Testis (tissue), 3 donors: ENCODE measurements around the gene NSUN3. TPM values are rescaled to one million over a fixed set of nuclear protein-coding genes. Genes with fewer than 3 reads are reported as not detected.

ENCODE experiments used
- DNase-seq: peaks from one replicate; pipeline ENCODE4 v3.0.0-alpha.2; 2019
- H3K27ac ChIP-seq, 2 donors: fragments of 200-600 bp; sonication (generic); one replicate each; pipeline ENCODE4 v1.5.1; 2019
- H3K27me3 ChIP-seq: fragments of 200-600 bp; sonication (generic); one replicate; pipeline ENCODE4 v1.5.1; 2019
- H3K36me3 ChIP-seq: fragments of 200-600 bp; sonication (generic); one replicate; pipeline ENCODE4 v1.5.1; 2017; ENCODE audit warnings: low read depth; ENCODE audit errors: missing control alignments
- H3K4me1 ChIP-seq: fragments of 200-600 bp; sonication (generic); one replicate; pipeline ENCODE4 v1.5.1; 2019
- H3K4me3 ChIP-seq, 2 donors: fragments of 200-600 bp; sonication (generic); one replicate each; pipeline ENCODE4 v1.5.1; 2017 to 2019
- H3K9me3 ChIP-seq: fragments of 200-600 bp; sonication (generic); one replicate; pipeline ENCODE4 v1.5.1; 2017
- CTCF ChIP-seq, 3 experiments: fragments of 450-650 bp in 2 of 3; fragments of 200-600 bp in 1 of 3; sonication (generic) in 1 of 3; IDR thresholded peaks; one replicate each; pipeline ENCODE4 v1.5.1; 2016 to 2019; ENCODE audit warnings: antibody characterized with exemption in 3 of 3, mild to moderate bottlenecking in 2 of 3, moderate library complexity in 1 of 3
- POLR2A ChIP-seq: fragments of 450-650 bp; IDR thresholded peaks from one replicate; pipeline ENCODE4 v1.6.1; 2017; ENCODE audit warnings: antibody characterized with exemption, mild to moderate bottlenecking, moderate library complexity
- WGBS, 2 donors: methylation state at CpG; one replicate each; pipeline ENCODE4 v1.1.5; 2018; 5-methylcytosine and 5-hydroxymethylcytosine counted together
- intact Hi-C: fragments of 100-400 bp; cut with DNase I; formaldehyde crosslinking; loops from one replicate; pipeline ENCODE4 v1.15.1; 2023; ENCODE audit warnings: low total_unique reads
- polyA plus RNA-seq: library from polyadenylated mRNA; stranded (reverse); fragments of 350-450 nt; fragmentation: Illumina TruSeq; extraction: RNeasy Lipid Tissue Mini Kit (QIAGEN cat#74804); gene quantifications from one replicate; pipeline ENCODE4 v1.2.3, GENCODE V29; 2014; ENCODE audit warnings: low read depth, low replicate concordance; ENCODE audit not compliant: insufficient read depth
- total RNA-seq, 2 donors: library from RNA; depleted of rRNA; stranded (reverse); fragments of >200 nt; gene quantifications; one replicate each; pipeline ENCODE4 v1.2.3, GENCODE V29; 2016

The NSUN3 gene
- total and polyA plus RNA-seq, 3 donors from 2014 or later: 9.3 to 19.6 (median 19.1) TPM

- no peaks in the 10 kb centered on the region for H3K36me3 ChIP-seq
- 47 to 54% methylated on average over 2 of the region's 2 CpGs for WGBS, 2 donors
- intact Hi-C loops: no loop called here
These were observed 64.3 kb downstream of the NSUN3 start for GRCh38 chr3:94127115-94127514.

GRCh38 chr3:94130690-94131089 is 67.8 kb downstream of the NSUN3 start:
- H3K4me1 ChIP-seq: no peaks in the 10 kb centered on the region
- no peak for TF ChIP-seq CTCF (IDR thresholded peaks at IDR 0.05)
- no peak for TF ChIP-seq POLR2A
- no peaks in the 10 kb centered on the region for H3K27me3 ChIP-seq
- H3K36me3 ChIP-seq: no peaks in the 10 kb centered on the region
- H3K4me3 ChIP-seq: no peak overlapping the region
- H3K9me3 ChIP-seq: no peaks in the 10 kb centered on the region
- H3K27ac ChIP-seq: no peak overlapping the region
- intact Hi-C loops: no loop called here
- peak; percentile 28 for DNase-seq
- 79 to 85% methylated on average over 2 of the region's 2 CpGs for WGBS, 2 donors

More at GRCh38 chr3:94127115-94127514, 64.3 kb downstream of the NSUN3 start:
- H3K4me3 ChIP-seq: no peak overlapping the region
- no peaks in the 10 kb centered on the region for H3K4me1 ChIP-seq
- DNase-seq: no peak
- no peaks in the 10 kb centered on the region for H3K27me3 ChIP-seq
- TF ChIP-seq POLR2A (no peak), CTCF (IDR thresholded peaks at IDR 0.05) (no peak)
- H3K27ac ChIP-seq: no peak overlapping the region
- H3K9me3 ChIP-seq: no peaks in the 10 kb centered on the region

- WGBS, 2 donors: 33 to 37% methylated on average over 1 of the region's 1 CpG
These were observed 69.9 kb downstream of the NSUN3 start for GRCh38 chr3:94132777-94133176.

GRCh38 chr3:94136133-94136532 is 73.3 kb downstream of the NSUN3 start:
- 45% methylated on average over 1 of the region's 1 CpG for WGBS, 2 donors
- no peaks in the 10 kb centered on the region for H3K9me3 ChIP-seq
- TF ChIP-seq POLR2A: no peak
- TF ChIP-seq CTCF (IDR thresholded peaks at IDR 0.05): no peak
- intact Hi-C loops: no loop called here
- H3K4me1 ChIP-seq: no peaks in the 10 kb centered on the region
- H3K4me3 ChIP-seq: no peak overlapping the region
- H3K36me3 ChIP-seq: no peaks in the 10 kb centered on the region
- H3K27me3 ChIP-seq: no peaks in the 10 kb centered on the region
- DNase-seq: no peak
- no peak overlapping the region for H3K27ac ChIP-seq

More at GRCh38 chr3:94132777-94133176, 69.9 kb downstream of the NSUN3 start:
- no peak overlapping the region for H3K4me3 ChIP-seq
- H3K9me3 ChIP-seq: no peaks in the 10 kb centered on the region
- intact Hi-C loops: no loop called here
- TF ChIP-seq CTCF (IDR thresholded peaks at IDR 0.05): no peak
- no peak for TF ChIP-seq POLR2A
- no peak overlapping the region for H3K27ac ChIP-seq
- H3K36me3 ChIP-seq: no peaks in the 10 kb centered on the region
- no peaks in the 10 kb centered on the region for H3K27me3 ChIP-seq
- H3K4me1 ChIP-seq: no peaks in the 10 kb centered on the region
- DNase-seq: no peak

GRCh38 chr3:94137377-94137776 is 74.5 kb downstream of the NSUN3 start:
- 52 to 61% methylated on average over 6 of the region's 6 CpGs for WGBS, 2 donors
- no peak for TF ChIP-seq POLR2A
- TF ChIP-seq CTCF (IDR thresholded peaks at IDR 0.05): no peak
- Histone ChIP-seq H3K4me1 (no peaks in the 10 kb centered on the region), H3K9me3 (no peaks in the 10 kb centered on the region), H3K4me3 (no peak overlapping the region), H3K36me3 (no peaks in the 10 kb centered on the region), H3K27me3 (no peaks in the 10 kb centered on the region), H3K27ac (no peak overlapping the region)
- DNase-seq: no peak
- intact Hi-C loops: no loop called here
